HEK293 (cell line): Measurements from ENCODE around the gene CENPK.

Experiments used
- ATF2 ChIP-seq: fragments of 450-650 bp; formaldehyde crosslinking; IDR thresholded peaks from 2 replicates; pipeline ENCODE4 v1.5.1; 2016; ENCODE audit warnings: missing biosample characterization, missing genetic modification characterization, low read depth
- IKZF3 ChIP-seq: fragments of 450-650 bp; IDR thresholded peaks from 2 replicates; pipeline ENCODE4 v1.5.0; 2018; ENCODE audit warnings: missing biosample characterization, mild to moderate bottlenecking, missing genetic modification characterization, moderate library complexity
- YY1 ChIP-seq: fragments of 450-650 bp; formaldehyde crosslinking; IDR thresholded peaks from 2 replicates; pipeline ENCODE4 v1.5.1; 2018; ENCODE audit warnings: missing biosample characterization, missing genetic modification characterization
- ZNF155 ChIP-seq: fragments of 450-650 bp; formaldehyde crosslinking; IDR thresholded peaks from 2 replicates; pipeline ENCODE4 v1.5.1; 2016; ENCODE audit warnings: missing biosample characterization, missing genetic modification characterization
- ZNF830 ChIP-seq: fragments of 450-650 bp; IDR thresholded peaks from 2 replicates; pipeline ENCODE4 v1.5.0; 2018; ENCODE audit warnings: missing biosample characterization, missing genetic modification characterization, low read depth, mild to moderate bottlenecking, moderate library complexity

- TF ChIP-seq YY1 (tag by site-specific recombination) = no peak
- TF ChIP-seq ATF2 (tag by site-specific recombination) = no peak
- no peak for TF ChIP-seq ZNF155 (tag by site-specific recombination)
- TF ChIP-seq IKZF3 = no peak
- no peak for TF ChIP-seq ZNF830 (tag by site-specific recombination)
Measured at GRCh38 chr5:65556181-65556580, 6.8 kb downstream of the CENPK start.
